Keratinocyte (primary cell): ENCODE measurements around the gene MAB21L4. TPM values are rescaled to one million over a fixed set of nuclear protein-coding genes. Genes with fewer than 3 reads are reported as not detected.

Source experiments
- DNase-seq: peaks from one replicate; pipeline ENCODE4 v3.0.0-alpha.2; 2011; ENCODE audit warnings: low read depth, missing footprints, low spot score
- FAIRE-seq: peaks from 2 replicates; lab custom pipeline; 2011; peaks lifted over from hg19 to GRCh38; lab: Jason Lieb, UNC
- H2AFZ ChIP-seq: 2 replicates; pipeline ENCODE4 v1.6.0; 2012; ENCODE audit warnings: low read length, control low read depth, inconsistent platforms; ENCODE audit not compliant: control insufficient read depth
- H3K27ac ChIP-seq: 2 replicates; pipeline ENCODE4 v1.5.1; 2011; ENCODE audit warnings: low read length; ENCODE audit not compliant: control insufficient read depth, insufficient read depth
- H3K27me3 ChIP-seq: 3 replicates; pipeline ENCODE4 v1.6.0; 2011; ENCODE audit warnings: low read length; ENCODE audit not compliant: control insufficient read depth, insufficient read depth; ENCODE audit errors: extremely low read depth
- H3K36me3 ChIP-seq, 2 experiments: 2 replicates in 1 of 2; 3 replicates in 1 of 2; pipeline ENCODE4 v1.5.1; 2011; ENCODE audit warnings: low read length in 2 of 2, mild to moderate bottlenecking in 1 of 2; ENCODE audit not compliant: control insufficient read depth in 2 of 2, insufficient read depth in 2 of 2; ENCODE audit errors: extremely low read depth in 1 of 2
- H3K4me1 ChIP-seq: 3 replicates; pipeline ENCODE4 v1.5.1; 2011; ENCODE audit warnings: low read length; ENCODE audit not compliant: control insufficient read depth, insufficient read depth; ENCODE audit errors: extremely low read depth
- H3K4me2 ChIP-seq: 3 replicates; pipeline ENCODE4 v1.6.0; 2011; ENCODE audit warnings: low read depth, low read length; ENCODE audit not compliant: control insufficient read depth, insufficient read depth; ENCODE audit errors: extremely low read depth
- H3K4me3 ChIP-seq, 3 experiments: fragments of 200-600 bp in 1 of 3; sonication (generic) in 1 of 3; 2 replicates in 2 of 3; 3 replicates in 1 of 3; pipeline ENCODE4 v1.5.1; 2011 to 2016; ENCODE audit warnings: low read length in 3 of 3, mild to moderate bottlenecking in 3 of 3, control low read depth in 2 of 3, inconsistent platforms in 1 of 3, low read depth in 1 of 3, mixed read lengths in 1 of 3, mixed run types in 1 of 3, moderate library complexity in 1 of 3; ENCODE audit not compliant: control insufficient read depth in 2 of 3, insufficient read depth in 2 of 3; ENCODE audit errors: extremely low read depth in 1 of 3
- H3K79me2 ChIP-seq: 2 replicates; pipeline ENCODE4 v1.6.0; 2012; ENCODE audit warnings: low read length; ENCODE audit not compliant: control insufficient read depth, insufficient read depth
- H3K9ac ChIP-seq: 3 replicates; pipeline ENCODE4 v1.6.0; 2011; ENCODE audit warnings: low read length; ENCODE audit not compliant: control insufficient read depth, insufficient read depth; ENCODE audit errors: extremely low read depth
- H3K9me1 ChIP-seq: 3 replicates; pipeline ENCODE4 v1.6.0; 2011; ENCODE audit warnings: low read length; ENCODE audit not compliant: control insufficient read depth, insufficient read depth; ENCODE audit errors: extremely low read depth
- H3K9me3 ChIP-seq: 2 replicates; pipeline ENCODE4 v1.5.1; 2012; ENCODE audit warnings: low read depth, low read length; ENCODE audit not compliant: control insufficient read depth
- H4K20me1 ChIP-seq: 3 replicates; pipeline ENCODE4 v1.6.0; 2011; ENCODE audit warnings: low read length; ENCODE audit not compliant: control insufficient read depth, insufficient read depth; ENCODE audit errors: extremely low read depth
- EZH2 ChIP-seq: IDR thresholded peaks from one replicate; pipeline ENCODE4 v1.6.1; 2012; ENCODE audit warnings: inconsistent platforms, mild to moderate bottlenecking, low read length, moderate library complexity
- dilution Hi-C: fragments of 300-500 bp; cut with MboI; formaldehyde crosslinking; loops from one replicate; pipeline ENCODE4 v1.7.0; 2020; ENCODE audit warnings: low sequenced_read_pairs; ENCODE audit not compliant: extremely low pct_ligation_motif_present
- polyA plus RNA-seq, 5 experiments: library from polyadenylated mRNA; depleted of rRNA in 3 of 5; stranded (reverse) in 3 of 5; stranded (forward) in 1 of 5; unstranded in 1 of 5; fragments of >200 nt; gene quantifications; 1 replicate in 1 of 5; 2 replicates in 3 of 5; 3 replicates in 1 of 5; pipeline versions ENCODE4 v1.2.1 to v1.2.3, GENCODE V29; 2011 to 2012; ENCODE audit warnings: missing spikeins in 2 of 5, low read depth in 1 of 5, low replicate concordance in 1 of 5
- TF ChIP-seq, protein P1 (sequence below), 3 experiments: IDR thresholded peaks in 1 of 3; conservative IDR thresholded peaks in 1 of 3; optimal IDR thresholded peaks in 1 of 3; 2 replicates in 2 of 3; 3 replicates in 1 of 3; pipeline versions ENCODE3 to v1.5.1; 2011; ENCODE audit warnings: low read length in 3 of 3, mild to moderate bottlenecking in 3 of 3, moderate library complexity in 2 of 3, control low read depth in 1 of 3, inconsistent platforms in 1 of 3; ENCODE audit not compliant: insufficient read depth in 2 of 3; ENCODE audit errors: extremely low read depth in 1 of 3

The MAB21L4 gene
- polyA plus RNA-seq, 1 donor (not counting 4 experiments of a cell fraction or from before 2014, with no cell fraction given), result 0.37 TPM

GRCh38 chr2:240922245-240922981 lies 26.5 kb upstream of the MAB21L4 start:
- Histone ChIP-seq H3K36me3 (no peaks in the 10 kb centered on the region), H3K9ac (no peak overlapping the region), H3K79me2 (no peaks in the 10 kb centered on the region), H3K9me1 (peaks cover 5% of the 10 kb centered on the region), H3K9me3 (no peaks in the 10 kb centered on the region), H3K27ac (no peak overlapping the region), H3K4me3 (no peak overlapping the region), H3K27me3 (peaks cover 10% of the 10 kb centered on the region), H2AFZ (no peak overlapping the region), H3K4me1 (peaks cover 15% of the 10 kb centered on the region), H3K4me2 (no peak overlapping the region), H4K20me1 (peaks cover 5% of the 10 kb centered on the region)
- DNase-seq (no peak), FAIRE-seq (no peak)
- no peak for TF ChIP-seq EZH2
- TF ChIP-seq, protein P1, sequence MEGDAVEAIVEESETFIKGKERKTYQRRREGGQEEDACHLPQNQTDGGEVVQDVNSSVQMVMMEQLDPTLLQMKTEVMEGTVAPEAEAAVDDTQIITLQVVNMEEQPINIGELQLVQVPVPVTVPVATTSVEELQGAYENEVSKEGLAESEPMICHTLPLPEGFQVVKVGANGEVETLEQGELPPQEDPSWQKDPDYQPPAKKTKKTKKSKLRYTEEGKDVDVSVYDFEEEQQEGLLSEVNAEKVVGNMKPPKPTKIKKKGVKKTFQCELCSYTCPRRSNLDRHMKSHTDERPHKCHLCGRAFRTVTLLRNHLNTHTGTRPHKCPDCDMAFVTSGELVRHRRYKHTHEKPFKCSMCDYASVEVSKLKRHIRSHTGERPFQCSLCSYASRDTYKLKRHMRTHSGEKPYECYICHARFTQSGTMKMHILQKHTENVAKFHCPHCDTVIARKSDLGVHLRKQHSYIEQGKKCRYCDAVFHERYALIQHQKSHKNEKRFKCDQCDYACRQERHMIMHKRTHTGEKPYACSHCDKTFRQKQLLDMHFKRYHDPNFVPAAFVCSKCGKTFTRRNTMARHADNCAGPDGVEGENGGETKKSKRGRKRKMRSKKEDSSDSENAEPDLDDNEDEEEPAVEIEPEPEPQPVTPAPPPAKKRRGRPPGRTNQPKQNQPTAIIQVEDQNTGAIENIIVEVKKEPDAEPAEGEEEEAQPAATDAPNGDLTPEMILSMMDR (optimal IDR thresholded peaks at IDR 0.05 in 1 of 3, IDR thresholded peaks at IDR 0.05 in 1 of 3, conservative IDR thresholded peaks at IDR 0.05 in 1 of 3; ENCODE audit: extremely low read depth in 1 of 3, insufficient read depth in 2 of 3, low read length in 3 of 3), result no peak
- dilution Hi-C loops, result no loop called here

DNA sequence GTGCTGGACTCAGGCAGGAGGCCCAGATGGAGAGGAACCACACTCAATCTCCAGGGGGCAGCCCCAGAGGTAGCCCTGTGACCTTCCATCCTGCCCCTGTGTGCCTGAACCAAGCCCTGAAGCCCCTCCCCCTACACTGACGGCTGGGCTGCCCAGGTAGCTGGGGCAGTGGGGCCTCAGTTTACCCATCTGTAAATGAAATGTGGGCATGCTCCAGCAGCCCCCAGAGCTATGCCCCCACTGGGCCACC lies 26.0 kb upstream of the MAB21L4 start:
- Histone ChIP-seq H3K9me1 (peaks cover 5% of the 10 kb centered on the region), H2AFZ (no peak overlapping the region), H3K4me3 (no peak overlapping the region), H3K79me2 (no peaks in the 10 kb centered on the region), H3K27me3 (peaks cover 15% of the 10 kb centered on the region), H3K9ac (no peak overlapping the region), H3K27ac (peak overlapping the region; percentile 14), H3K4me1 (peaks cover 15% of the 10 kb centered on the region), H4K20me1 (peaks cover 5% of the 10 kb centered on the region), H3K9me3 (no peaks in the 10 kb centered on the region), H3K4me2 (peak overlapping the region; percentile 56), H3K36me3 (no peaks in the 10 kb centered on the region)
- no peak for DNase-seq
- dilution Hi-C loops, result no loop called here
- FAIRE-seq, result no peak
- TF ChIP-seq, protein P1 (optimal IDR thresholded peaks at IDR 0.05 in 1 of 3, IDR thresholded peaks at IDR 0.05 in 1 of 3, conservative IDR thresholded peaks at IDR 0.05 in 1 of 3; ENCODE audit: extremely low read depth in 1 of 3, insufficient read depth in 2 of 3, low read length in 3 of 3), result no peak
- no peak for TF ChIP-seq EZH2
